GM12878 (cell line): ENCODE results near the gene CDC34. TPM values are rescaled to one million over a fixed set of nuclear protein-coding genes. Genes with fewer than 3 reads are reported as not detected.

Source experiments
- CHD4 ChIP-seq: fragments of 200-600 bp; sonication (generic); IDR thresholded peaks from 2 replicates; pipeline ENCODE4 v1.6.1; 2016; ENCODE audit warnings: mild to moderate bottlenecking
- ESRRA ChIP-seq: IDR thresholded peaks from 2 replicates; pipeline ENCODE4 v1.6.1; 2012; ENCODE audit warnings: mild to moderate bottlenecking, low read length, improper control_type of control experiment
- FOS ChIP-seq: IDR thresholded peaks from 3 replicates; pipeline ENCODE4 v1.6.1; 2011; ENCODE audit warnings: borderline replicate concordance; ENCODE audit not compliant: insufficient read length; ENCODE audit errors: extremely low read depth
- HDAC2 ChIP-seq: fragments of 200-600 bp; sonication (generic); IDR thresholded peaks from 2 replicates; pipeline ENCODE4 v1.6.1; 2017
- IKZF1 ChIP-seq: fragments of 450-650 bp; conservative IDR thresholded peaks from 2 replicates; pipeline ENCODE4 v1.6.1; 2017; ENCODE audit warnings: antibody characterized with exemption, mild to moderate bottlenecking
- MTA2 ChIP-seq: fragments of 450-650 bp; IDR thresholded peaks from 2 replicates; pipeline ENCODE4 v1.6.1; 2016; ENCODE audit warnings: low read depth, mild to moderate bottlenecking, moderate library complexity
- PBX3 ChIP-seq: IDR thresholded peaks from 2 replicates; pipeline ENCODE4 v1.6.1; 2011; ENCODE audit warnings: mild to moderate bottlenecking, low read depth, low read length, moderate library complexity; ENCODE audit not compliant: insufficient replicate concordance
- POLR2AphosphoS5 ChIP-seq: IDR thresholded peaks from 2 replicates; pipeline ENCODE4 v1.6.1; 2011; ENCODE audit warnings: mild to moderate bottlenecking, low read length, inconsistent platforms
- POU2F2 ChIP-seq: IDR thresholded peaks from 3 replicates; pipeline ENCODE4 v1.6.1; 2011; ENCODE audit warnings: low read depth, mild to moderate bottlenecking, low read length, borderline replicate concordance
- RCOR1 ChIP-seq: conservative IDR thresholded peaks from 2 replicates; pipeline ENCODE4 v1.6.1; 2012; ENCODE audit warnings: low read depth, low read length, improper control_type of control experiment
- RELA ChIP-seq: fragments of 450-650 bp; IDR thresholded peaks from 2 replicates; pipeline ENCODE4 v1.8.0; 2014; ENCODE audit warnings: borderline replicate concordance; ENCODE audit not compliant: partially characterized antibody
- RELB ChIP-seq: fragments of 450-650 bp; IDR thresholded peaks from 2 replicates; pipeline ENCODE4 v1.6.1; 2017; ENCODE audit warnings: low read depth, mild to moderate bottlenecking, moderate library complexity
- REST ChIP-seq: IDR thresholded peaks from 2 replicates; pipeline ENCODE4 v1.6.1; 2012; ENCODE audit warnings: mild to moderate bottlenecking, low read depth, low read length
- SREBF2 ChIP-seq: IDR thresholded peaks from 2 replicates; pipeline ENCODE4 v1.6.1; 2012; ENCODE audit warnings: mild to moderate bottlenecking, low read length
- SUPT20H ChIP-seq: IDR thresholded peaks from 2 replicates; pipeline ENCODE4 v1.6.1; 2011; ENCODE audit warnings: low read depth, mild to moderate bottlenecking, low read length, moderate library complexity, borderline replicate concordance; ENCODE audit not compliant: control insufficient read depth
- TAF1 ChIP-seq: IDR thresholded peaks from 2 replicates; pipeline ENCODE4 v1.6.1; 2011; ENCODE audit warnings: mild to moderate bottlenecking, low read depth, low read length, borderline replicate concordance
- ZNF24 ChIP-seq: fragments of 450-650 bp; IDR thresholded peaks from 2 replicates; pipeline ENCODE4 v1.6.1; 2017; ENCODE audit warnings: antibody characterized with exemption, mild to moderate bottlenecking
- ZNF687 ChIP-seq: fragments of 450-650 bp; IDR thresholded peaks from 2 replicates; pipeline ENCODE4 v1.6.1; 2017; ENCODE audit warnings: mild to moderate bottlenecking, moderate library complexity
- polyA plus RNA-seq, 11 experiments: library from polyadenylated mRNA; depleted of rRNA in 4 of 11; unstranded in 6 of 11; stranded (reverse) in 5 of 11; fragments of >200 nt; fragmentation: Nextera tagmentation in 4 of 11; fragmentation: Illumina TruSeq in 1 of 11; extraction: Ambion mirVana in 4 of 11; extraction: Trizol in 1 of 11; gene quantifications; 1 replicate in 1 of 11; 2 replicates in 10 of 11; pipeline versions ENCODE4 v1.2.1 to v1.2.3, GENCODE V29; 2011 to 2016; ENCODE audit warnings: inconsistent platforms in 2 of 11, missing spikeins in 2 of 11, low read depth in 1 of 11
- total RNA-seq, 4 experiments: library from RNA; depleted of rRNA in 3 of 4; stranded (reverse); fragments of >200 nt in 3 of 4; fragmentation: Illumina TruSeq in 1 of 4; extraction: Trizol in 1 of 4; gene quantifications; 2 replicates each; pipeline versions ENCODE4 v1.2.1 to v1.2.3, GENCODE V29; 2013 to 2021
- TF ChIP-seq, protein P1 (sequence below): IDR thresholded peaks from 2 replicates; pipeline ENCODE4 v1.6.1; 2012; ENCODE audit warnings: low read depth, low read length, improper control_type of control experiment

The CDC34 gene
- total and polyA plus RNA-seq, 10 of the 15 experiments (the other 5 are each of a cell fraction or from before 2014, with no cell fraction given): 0.31 to 48.9 (median 28.5) TPM

DNA sequence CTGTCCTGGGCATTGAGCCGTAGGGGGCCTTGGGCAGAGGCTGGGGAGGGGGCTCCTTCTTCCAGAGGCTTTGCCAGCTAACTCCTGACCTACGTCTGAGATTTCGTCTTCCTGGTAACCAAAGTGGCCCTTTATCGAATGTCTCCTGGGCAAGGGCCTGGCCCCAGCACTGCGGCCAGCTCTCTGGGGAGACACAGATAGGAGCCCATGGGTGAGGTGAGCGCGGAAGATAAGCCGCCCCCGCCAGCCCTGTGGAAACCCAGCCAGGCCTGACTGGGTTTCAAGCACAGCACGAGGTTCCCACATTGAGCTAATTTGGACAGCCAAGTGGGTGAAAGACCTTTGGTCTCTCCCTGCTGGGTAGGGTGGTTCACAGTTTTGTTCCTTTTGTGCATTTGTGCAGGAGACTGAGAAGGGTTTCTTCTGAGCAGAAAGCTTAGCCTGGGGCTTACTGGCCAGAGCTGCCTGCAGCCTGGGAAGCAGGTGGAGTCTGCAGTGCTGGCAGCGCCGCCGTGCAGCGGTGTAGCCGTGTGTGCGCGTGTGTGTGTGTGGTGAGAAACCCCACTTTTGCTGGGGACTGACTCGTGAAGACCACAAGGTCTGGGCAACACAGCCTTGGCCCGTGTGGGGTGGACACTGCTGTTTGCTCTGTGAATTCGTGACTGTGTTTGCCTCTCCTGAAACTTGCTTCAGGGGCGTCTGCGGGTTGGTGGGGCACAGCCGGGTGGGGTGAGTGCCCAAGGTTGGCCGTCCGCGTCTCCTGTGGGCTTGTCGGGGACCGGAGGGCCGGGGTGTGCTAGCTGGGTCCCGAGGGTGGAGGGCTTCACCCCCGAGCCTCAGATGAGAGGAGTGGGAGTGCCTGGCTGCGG, 43.3 kb downstream of the CDC34 start (continued):
- TF ChIP-seq RELB: peak; percentile 30; the same call in 1 of the 2 replicates
- no peak for TF ChIP-seq CHD4
- TF ChIP-seq POLR2AphosphoS5: peak; percentile 59; the same call in 1 of the 2 replicates
- no peak for TF ChIP-seq ZNF24
- no peak for TF ChIP-seq POU2F2
- TF ChIP-seq RCOR1: no peak
- no peak for TF ChIP-seq RELA
- peak; percentile 47; the same call in 1 of the 2 replicates for TF ChIP-seq MTA2
- TF ChIP-seq IKZF1: peak; percentile 70
- TF ChIP-seq TAF1: 0 out of 2 replicates have a peak, but pooled peaks have one; percentile 19
- TF ChIP-seq PBX3: no peak
- no peak for TF ChIP-seq SREBF2
- TF ChIP-seq ESRRA: no peak
- TF ChIP-seq, protein P1, sequence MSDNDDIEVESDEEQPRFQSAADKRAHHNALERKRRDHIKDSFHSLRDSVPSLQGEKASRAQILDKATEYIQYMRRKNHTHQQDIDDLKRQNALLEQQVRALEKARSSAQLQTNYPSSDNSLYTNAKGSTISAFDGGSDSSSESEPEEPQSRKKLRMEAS: peak; percentile 82
- no peak; the same call in 1 of the 2 replicates for TF ChIP-seq ZNF687
- no peak for TF ChIP-seq SUPT20H
- no peak for TF ChIP-seq HDAC2
- no peak for TF ChIP-seq FOS
- TF ChIP-seq REST: no peak
